Testis (tissue), 2 donors: ENCODE results near the gene STARD3.

Experiments
- POLR2A ChIP-seq: fragments of 450-650 bp; IDR thresholded peaks from one replicate; pipeline ENCODE4 v1.6.1; 2017; ENCODE audit warnings: antibody characterized with exemption, mild to moderate bottlenecking, moderate library complexity
- TF ChIP-seq, protein P1 (sequence below), 3 experiments: fragments of 450-650 bp in 2 of 3; fragments of 200-600 bp in 1 of 3; sonication (generic) in 1 of 3; IDR thresholded peaks; one replicate each; pipeline ENCODE4 v1.5.1; 2016 to 2019; ENCODE audit warnings: antibody characterized with exemption in 3 of 3, mild to moderate bottlenecking in 2 of 3, moderate library complexity in 1 of 3

DNA sequence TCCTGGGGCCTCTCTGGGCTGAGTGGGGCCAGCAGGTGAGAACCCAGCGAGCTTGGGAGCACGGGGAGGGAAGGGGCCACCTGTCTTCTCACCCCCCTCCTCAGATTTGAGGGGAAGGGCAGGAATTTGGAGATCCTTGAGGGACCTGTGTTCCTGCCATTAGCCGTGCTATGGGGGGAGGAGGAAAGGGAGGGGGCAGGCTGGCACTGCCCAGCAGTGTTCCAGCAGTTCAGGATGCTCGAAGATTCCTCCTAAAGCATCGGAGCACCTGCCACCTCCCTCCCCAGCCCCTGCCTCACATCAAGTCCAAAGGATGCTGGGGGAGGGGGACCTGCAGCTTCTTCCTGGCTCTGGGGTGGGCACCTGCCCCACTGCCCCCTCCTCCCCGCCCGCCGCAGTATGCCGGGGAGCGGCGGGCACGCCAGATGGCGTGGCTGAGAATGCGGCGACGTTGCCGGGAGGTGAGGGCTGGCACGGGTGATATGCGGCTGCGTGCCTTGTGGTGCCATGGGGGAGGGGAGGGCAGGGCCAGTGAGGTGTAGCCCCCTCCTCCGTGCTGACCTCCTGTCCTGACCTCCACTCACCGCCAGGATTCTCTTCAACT, 24.6 kb upstream of the STARD3 start:
- TF ChIP-seq, protein P1, sequence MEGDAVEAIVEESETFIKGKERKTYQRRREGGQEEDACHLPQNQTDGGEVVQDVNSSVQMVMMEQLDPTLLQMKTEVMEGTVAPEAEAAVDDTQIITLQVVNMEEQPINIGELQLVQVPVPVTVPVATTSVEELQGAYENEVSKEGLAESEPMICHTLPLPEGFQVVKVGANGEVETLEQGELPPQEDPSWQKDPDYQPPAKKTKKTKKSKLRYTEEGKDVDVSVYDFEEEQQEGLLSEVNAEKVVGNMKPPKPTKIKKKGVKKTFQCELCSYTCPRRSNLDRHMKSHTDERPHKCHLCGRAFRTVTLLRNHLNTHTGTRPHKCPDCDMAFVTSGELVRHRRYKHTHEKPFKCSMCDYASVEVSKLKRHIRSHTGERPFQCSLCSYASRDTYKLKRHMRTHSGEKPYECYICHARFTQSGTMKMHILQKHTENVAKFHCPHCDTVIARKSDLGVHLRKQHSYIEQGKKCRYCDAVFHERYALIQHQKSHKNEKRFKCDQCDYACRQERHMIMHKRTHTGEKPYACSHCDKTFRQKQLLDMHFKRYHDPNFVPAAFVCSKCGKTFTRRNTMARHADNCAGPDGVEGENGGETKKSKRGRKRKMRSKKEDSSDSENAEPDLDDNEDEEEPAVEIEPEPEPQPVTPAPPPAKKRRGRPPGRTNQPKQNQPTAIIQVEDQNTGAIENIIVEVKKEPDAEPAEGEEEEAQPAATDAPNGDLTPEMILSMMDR (IDR thresholded peaks at IDR 0.05) = no peak
- no peak for TF ChIP-seq POLR2A
